Tibial nerve (tissue), 4 donors: ENCODE data around the gene TSPAN17.

ENCODE experiments used
- CTCF ChIP-seq, 5 experiments: fragments of 200-600 bp in 3 of 5; fragments of 450-650 bp in 2 of 5; sonication (generic) in 3 of 5; IDR thresholded peaks; one replicate each; pipeline ENCODE4 v1.5.1; 2016 to 2019; ENCODE audit warnings: antibody characterized with exemption in 5 of 5, mild to moderate bottlenecking in 3 of 5, moderate library complexity in 2 of 5
- EP300 ChIP-seq, 2 donors: sonication (generic); formaldehyde crosslinking; IDR thresholded peaks; one replicate each; pipeline ENCODE4 v1.6.1; 2017; ENCODE audit warnings: antibody characterized with exemption in 2 of 2, mild to moderate bottlenecking in 1 of 2
- POLR2A ChIP-seq, 2 donors: fragments of 450-650 bp; IDR thresholded peaks; one replicate each; pipeline ENCODE4 v1.6.1; 2017; ENCODE audit warnings: antibody characterized with exemption in 2 of 2, mild to moderate bottlenecking in 2 of 2, moderate library complexity in 2 of 2

- TF ChIP-seq CTCF (IDR thresholded peaks at IDR 0.05) = no peak
- TF ChIP-seq EP300 (IDR thresholded peaks at IDR 0.05) = no peak
- no peak for TF ChIP-seq POLR2A (IDR thresholded peaks at IDR 0.05)
Measured at GRCh38 chr5:176661676-176662075, 14.4 kb downstream of the TSPAN17 start.
